GM18909 (cell line): ENCODE measurements around the gene RUNX1.

Experiments used
- ATAC-seq: cut with Tn5 transposase; IDR thresholded peaks from one replicate; pipeline ENCODE4 v1.9.1; 2021; ENCODE audit warnings: mild to moderate bottlenecking; ENCODE audit not compliant: unreplicated experiment, poor library complexity

Gene RUNX1

DNA sequence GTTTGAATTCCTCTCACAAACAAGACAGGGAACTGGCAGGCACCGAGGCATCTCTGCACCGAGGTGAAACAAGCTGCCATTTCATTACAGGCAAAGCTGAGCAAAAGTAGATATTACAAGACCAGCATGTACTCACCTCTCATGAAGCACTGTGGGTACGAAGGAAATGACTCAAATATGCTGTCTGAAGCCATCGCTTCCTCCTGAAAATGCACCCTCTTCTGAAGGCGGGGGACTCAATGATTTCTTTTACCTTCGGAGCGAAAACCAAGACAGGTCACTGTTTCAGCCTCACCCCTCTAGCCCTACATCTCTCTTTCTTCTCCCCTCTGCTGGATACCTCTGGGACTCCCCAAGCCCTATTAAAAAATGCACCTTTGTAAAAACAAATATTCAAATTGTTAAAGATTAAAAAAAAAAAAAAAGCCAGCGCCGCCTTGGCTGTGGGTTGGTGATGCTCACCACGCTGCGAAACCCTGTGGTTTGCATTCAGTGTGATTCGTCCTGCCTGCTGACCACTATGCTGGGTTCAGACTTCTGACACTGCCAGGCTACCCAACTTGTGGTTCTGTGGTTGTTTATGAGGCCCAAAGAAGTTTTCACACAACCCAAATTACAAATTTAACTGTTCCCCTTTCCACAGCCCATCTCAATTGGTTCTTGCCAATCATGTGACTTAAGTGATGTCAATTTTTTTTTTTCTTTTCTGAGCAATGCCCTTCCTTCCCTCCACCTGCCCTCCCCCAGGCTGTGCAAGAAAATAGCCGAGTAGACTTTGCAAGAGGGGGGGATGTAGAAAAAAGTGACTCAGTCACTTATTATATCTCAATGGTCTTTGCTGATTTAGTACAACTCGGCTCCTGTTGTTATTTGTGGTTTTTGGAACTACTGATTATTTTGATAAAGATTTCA is at the start of gene RUNX1:
RUNX1 (minus strand) TSS at position 597 of the 912 bp plus-strand sequence.
- ATAC-seq = peak; percentile 71

GRCh38 chr21:35097525-35097924 is 48.4 kb upstream of the RUNX1 start:
- ATAC-seq = no peak

GRCh38 chr21:35096959-35097358 is 47.9 kb upstream of the RUNX1 start:
- no peak for ATAC-seq

GRCh38 chr21:35095859-35096291 is 46.8 kb upstream of the RUNX1 start:
- ATAC-seq = no peak

- no peak for ATAC-seq
Measured at GRCh38 chr21:35093514-35093913, 44.4 kb upstream of the RUNX1 start.

DNA sequence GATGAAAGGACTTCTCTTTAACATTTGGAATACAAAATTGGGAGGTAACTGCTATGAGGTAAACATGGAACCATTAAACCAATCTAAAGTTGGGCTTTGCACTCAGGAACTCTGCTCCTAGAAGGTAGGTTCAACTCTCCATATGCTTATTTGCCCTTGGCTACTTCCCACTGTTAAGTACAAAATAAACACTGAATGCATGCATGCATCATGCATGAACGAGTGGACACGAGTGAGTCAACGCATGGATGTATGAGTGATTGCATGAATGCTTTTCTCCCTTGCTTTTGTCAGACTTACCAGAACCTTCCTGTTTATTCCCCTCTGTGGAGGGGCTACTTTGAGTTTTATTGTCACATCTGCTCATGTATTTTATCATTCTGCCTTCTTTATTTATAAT is 42.4 kb upstream of the RUNX1 start:
- no peak for ATAC-seq

DNA sequence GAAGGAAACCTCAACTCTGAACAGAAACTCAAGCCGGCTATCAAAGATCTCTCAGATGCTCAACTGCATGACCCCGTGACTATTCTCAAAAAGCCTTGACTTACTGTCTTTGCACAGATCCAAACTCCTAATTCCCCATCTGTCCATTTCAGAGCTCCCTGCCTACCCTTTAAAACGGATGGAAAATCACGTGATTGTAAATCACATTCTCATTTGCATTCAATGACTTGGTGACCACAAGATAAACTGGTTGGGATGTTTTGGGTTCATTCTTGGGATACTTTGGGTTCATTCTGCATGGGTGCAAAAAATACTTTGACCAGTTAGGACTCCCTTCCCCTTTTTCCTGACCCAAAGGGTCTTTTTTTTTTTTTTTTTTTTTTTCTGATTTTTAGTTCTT is 41.3 kb upstream of the RUNX1 start:
- ATAC-seq = no peak

DNA sequence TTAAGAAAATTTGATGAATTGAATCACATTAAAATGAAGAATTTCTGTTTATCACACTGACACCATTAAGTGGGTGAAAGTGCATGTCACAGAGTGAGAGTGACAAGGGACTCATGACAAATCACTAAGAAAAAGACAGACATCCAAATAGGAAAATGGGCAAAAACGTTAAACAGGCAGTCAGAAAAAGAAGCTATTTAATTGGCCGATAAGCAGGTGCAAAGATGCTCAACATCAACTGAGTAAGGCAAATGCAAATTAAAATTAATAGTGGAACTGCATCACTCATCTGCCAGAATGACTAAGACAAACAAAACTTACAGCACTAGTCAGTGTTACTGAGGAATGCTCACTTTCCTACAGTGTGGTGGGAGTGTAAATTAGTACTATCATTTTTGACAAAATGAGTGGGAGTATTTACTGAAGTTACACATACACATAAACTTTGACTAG is 39.2 kb upstream of the RUNX1 start:
- ATAC-seq = no peak

DNA sequence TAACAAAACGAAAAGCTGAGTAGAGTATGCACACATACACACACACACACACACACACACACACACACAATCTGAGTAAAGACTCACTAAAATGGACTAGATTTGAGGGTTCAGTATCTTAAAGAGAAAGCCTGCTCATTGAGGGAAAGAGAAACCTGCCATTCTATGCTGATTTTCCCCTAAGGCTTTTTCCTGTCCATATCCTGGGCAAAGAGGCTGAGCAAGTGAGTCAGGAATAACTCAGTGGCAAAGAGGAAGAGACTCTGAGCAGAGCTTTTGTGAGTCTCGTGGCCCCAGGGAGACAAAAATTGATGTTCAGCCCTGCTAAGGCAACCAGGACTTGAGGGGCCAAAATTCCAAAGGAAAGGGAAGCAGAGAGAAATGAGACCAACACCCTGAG is 37.3 kb upstream of the RUNX1 start:
- no peak for ATAC-seq

DNA sequence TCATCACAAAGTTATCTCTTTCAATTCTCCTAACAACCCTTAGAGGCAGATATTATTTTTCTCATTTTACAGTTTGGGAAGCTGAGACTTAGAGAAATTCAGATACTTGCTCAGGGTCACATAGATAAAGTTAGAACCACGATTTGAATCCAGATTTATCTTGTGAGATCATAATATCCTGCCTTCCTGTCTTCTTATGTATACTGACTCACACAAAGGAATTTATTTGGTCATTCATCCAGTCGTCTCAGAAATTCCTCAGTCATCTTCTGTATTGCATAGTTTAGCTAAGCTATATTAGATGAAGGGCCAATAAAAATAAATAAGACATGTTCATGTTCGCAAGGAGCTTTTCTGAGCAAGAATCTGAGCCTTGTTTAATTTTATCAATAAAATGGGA is 35.8 kb upstream of the RUNX1 start:
- ATAC-seq = no peak

GRCh38 chr21:35083246-35083645 is 34.1 kb upstream of the RUNX1 start:
- no peak for ATAC-seq

DNA sequence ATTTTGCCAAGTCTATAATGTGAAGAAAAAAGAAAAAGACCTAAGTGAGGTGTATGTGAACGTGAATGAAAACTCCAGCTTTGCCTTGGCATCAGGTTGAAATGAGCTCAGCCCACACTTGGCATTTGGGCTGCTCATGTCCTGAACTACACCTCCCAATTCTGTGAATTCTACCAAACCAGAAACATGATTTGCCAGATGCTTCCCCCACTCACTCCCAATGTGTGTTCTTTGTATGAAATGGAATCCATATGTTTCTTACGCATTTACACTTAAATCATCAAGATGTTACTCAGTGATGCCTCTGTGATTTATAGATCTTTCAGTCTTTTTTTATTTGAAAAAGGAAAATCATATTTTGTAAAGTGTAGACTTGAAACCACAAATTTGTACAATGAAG is 32.8 kb upstream of the RUNX1 start:
- ATAC-seq = no peak

GRCh38 chr21:35079181-35079580 is 30.1 kb upstream of the RUNX1 start:
- no peak for ATAC-seq

GRCh38 chr21:35077975-35078374 is 28.9 kb upstream of the RUNX1 start:
- ATAC-seq = no peak

GRCh38 chr21:35077466-35077865 is 28.4 kb upstream of the RUNX1 start:
- no peak for ATAC-seq

- no peak for ATAC-seq
Measured at GRCh38 chr21:35075546-35075945, 26.4 kb upstream of the RUNX1 start.

GRCh38 chr21:35072960-35073359 is 23.9 kb upstream of the RUNX1 start:
- ATAC-seq = no peak

GRCh38 chr21:35072557-35072956 is 23.5 kb upstream of the RUNX1 start:
- no peak for ATAC-seq

- ATAC-seq = no peak
Measured at GRCh38 chr21:35071347-35071746, 22.2 kb upstream of the RUNX1 start.

GRCh38 chr21:35070436-35070835 is 21.3 kb upstream of the RUNX1 start:
- ATAC-seq = no peak

DNA sequence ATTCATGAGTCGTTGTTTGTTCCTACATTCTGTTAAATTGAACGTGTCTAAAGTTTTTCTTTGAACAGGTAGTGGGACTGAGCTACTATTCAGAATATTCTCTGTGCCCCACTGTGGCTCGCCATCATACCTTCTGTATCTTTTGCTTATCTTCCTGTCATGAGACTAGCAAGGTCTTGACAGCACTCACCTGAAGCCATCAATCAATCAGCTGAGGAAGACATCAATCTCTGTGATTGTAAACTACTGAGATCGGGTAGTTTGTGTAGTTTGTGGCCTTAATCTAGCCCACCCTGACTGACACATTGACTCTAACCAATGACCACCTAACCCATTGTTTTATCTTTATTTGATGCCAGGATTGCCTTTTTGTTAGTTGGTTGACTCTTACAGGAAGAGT is 17.7 kb upstream of the RUNX1 start:
- ATAC-seq = no peak
